AG09319 (cell line): Measurements from ENCODE around the gene UCHL5.

Experiments
- DNase-seq: peaks from one replicate; pipeline ENCODE4 v3.0.0-alpha.2; 2010; ENCODE audit warnings: low read depth; ENCODE audit errors: extremely low read depth
- CTCF ChIP-seq: IDR thresholded peaks from 2 replicates; pipeline ENCODE4 v1.5.1; 2011; ENCODE audit warnings: low read depth, mild to moderate bottlenecking, inconsistent platforms, low read length, moderate library complexity

UCHL5 gene

GRCh38 chr1:193059282-193060114, at the start of gene UCHL5, which contains the start of gene RO60:
Gene UCHL5 (minus strand): TSS chr1:193059360. CDS start chr1:193059260, 100 bp downstream.
Gene RO60 (plus strand): TSS chr1:193059612. CDS start chr1:193069055, 9,443 bp downstream.
- peak; percentile 2; the same call in 1 of the 2 replicates for TF ChIP-seq CTCF
- peak; percentile 94 for DNase-seq

GRCh38 chr1:193108471-193108870, 49.3 kb upstream of the UCHL5 start:
- TF ChIP-seq CTCF = no peak
- DNase-seq = no peak

GRCh38 chr1:193105821-193106177, 46.6 kb upstream of the UCHL5 start:
- no peak for DNase-seq
- no peak for TF ChIP-seq CTCF

- no peak; the same call in 1 of the 2 replicates for TF ChIP-seq CTCF
- peak; percentile 60 for DNase-seq
Measured at GRCh38 chr1:193104907-193105820, 46.0 kb upstream of the UCHL5 start, which contains the start of gene GLRX2. Gene GLRX2 (minus strand): TSS chr1:193105414. CDS start chr1:193105382, 32 bp downstream.

GRCh38 chr1:193104502-193104906, 45.3 kb upstream of the UCHL5 start:
- DNase-seq = no peak
- TF ChIP-seq CTCF = no peak

- no peak for TF ChIP-seq CTCF
- DNase-seq = no peak
Measured at GRCh38 chr1:193103759-193104501, 44.8 kb upstream of the UCHL5 start.
